ENCODE results near the gene SLC38A11.
A peak's percentile ranks its signal among the peaks of the same experiment; 100 is the strongest.

- peak; percentile 53 to 76 (median 70) for TF ChIP-seq CTCF (IDR thresholded peaks at IDR 0.05)
- TF ChIP-seq POLR2A (IDR thresholded peaks at IDR 0.05): no peak
Measured at GRCh38 chr2:164917296-164917903, 37.9 kb downstream of the SLC38A11 start.
